ENCODE data around the gene SMIM35. TPM values are rescaled to one million over a fixed set of nuclear protein-coding genes. Genes with fewer than 3 reads are reported as not detected.
A peak's percentile ranks its signal among the peaks of the same experiment; 100 is the strongest.

Gene SMIM35
- total and polyA plus RNA-seq, 2 of the 13 experiments (the other 11 are each of a cell fraction or from before 2014, with no cell fraction given), result not detected

- Histone ChIP-seq H3K79me2 (ENCODE audit: insufficient read depth, low read length) (no peaks in the 10 kb centered on the region), H3K36me3 (replicated peaks in 1 of 2; ENCODE audit: control insufficient read depth in 1 of 2, insufficient read depth in 2 of 2, low read length in 2 of 2) (no peaks in the 10 kb centered on the region), H3K27me3 (ENCODE audit: control insufficient read depth in 1 of 2, insufficient read depth in 2 of 2, low read length in 2 of 2) (peaks cover 16 to 59% of the 10 kb centered on the region in 2 experiments), H2AFZ (ENCODE audit: low read length) (no peak overlapping the region), H3K4me3 (replicated peaks in 1 of 3; ENCODE audit: insufficient read depth in 1 of 3, low read depth in 2 of 3, low read length in 3 of 3) (no peak overlapping the region), H3K4me1 (ENCODE audit: insufficient read depth, low read length) (peaks cover 17% of the 10 kb centered on the region), H3K9me3 (ENCODE audit: low read length) (no peaks in the 10 kb centered on the region), H3K4me2 (ENCODE audit: low read depth, low read length) (peak overlapping the region; percentile 20; the same call in 1 of the 2 replicates), H3K9ac (ENCODE audit: insufficient read depth, low read depth, low read length) (no peak overlapping the region), H4K20me1 (ENCODE audit: insufficient read depth, low read length) (no peaks in the 10 kb centered on the region), H3K27ac (ENCODE audit: extremely low read length, insufficient read depth, low read length) (no peak overlapping the region)
- no peak for DNase-seq (ENCODE audit: low spot score)
- BruUV-seq (replicated peaks), result no TSS peak
- FAIRE-seq, result no peak
- TF ChIP-seq TFE3 (CRISPR knock-in tag; IDR thresholded peaks at IDR 0.05) (no peak), PPARG (CRISPR knock-in tag; conservative IDR thresholded peaks at IDR 0.05) (no peak), ZNF530 (CRISPR knock-in tag; IDR thresholded peaks at IDR 0.05; ENCODE audit: low read depth) (no peak), THAP8 (CRISPR knock-in tag; IDR thresholded peaks at IDR 0.05; ENCODE audit: borderline replicate concordance) (no peak), ZNF460 (CRISPR knock-in tag; IDR thresholded peaks at IDR 0.05; ENCODE audit: borderline replicate concordance) (no peak), MTF1 (CRISPR knock-in tag; IDR thresholded peaks at IDR 0.05) (no peak), EP300 (IDR thresholded peaks at IDR 0.05; ENCODE audit: low read depth in 2 of 2, low read length in 2 of 2) (no peak), EP300 (CRISPR knock-in tag; IDR thresholded peaks at IDR 0.05; ENCODE audit: borderline replicate concordance) (no peak)
- TF ChIP-seq, protein P1, sequence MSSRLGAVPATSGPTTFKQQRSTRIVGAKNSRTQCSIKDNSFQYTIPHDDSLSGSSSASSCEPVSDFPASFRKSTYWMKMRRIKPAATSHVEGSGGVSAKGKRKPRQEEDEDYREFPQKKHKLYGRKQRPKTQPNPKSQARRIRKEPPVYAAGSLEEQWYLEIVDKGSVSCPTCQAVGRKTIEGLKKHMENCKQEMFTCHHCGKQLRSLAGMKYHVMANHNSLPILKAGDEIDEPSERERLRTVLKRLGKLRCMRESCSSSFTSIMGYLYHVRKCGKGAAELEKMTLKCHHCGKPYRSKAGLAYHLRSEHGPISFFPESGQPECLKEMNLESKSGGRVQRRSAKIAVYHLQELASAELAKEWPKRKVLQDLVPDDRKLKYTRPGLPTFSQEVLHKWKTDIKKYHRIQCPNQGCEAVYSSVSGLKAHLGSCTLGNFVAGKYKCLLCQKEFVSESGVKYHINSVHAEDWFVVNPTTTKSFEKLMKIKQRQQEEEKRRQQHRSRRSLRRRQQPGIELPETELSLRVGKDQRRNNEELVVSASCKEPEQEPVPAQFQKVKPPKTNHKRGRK (CRISPR knock-in tag; IDR thresholded peaks at IDR 0.05), result no peak
- TF ChIP-seq, protein P2, sequence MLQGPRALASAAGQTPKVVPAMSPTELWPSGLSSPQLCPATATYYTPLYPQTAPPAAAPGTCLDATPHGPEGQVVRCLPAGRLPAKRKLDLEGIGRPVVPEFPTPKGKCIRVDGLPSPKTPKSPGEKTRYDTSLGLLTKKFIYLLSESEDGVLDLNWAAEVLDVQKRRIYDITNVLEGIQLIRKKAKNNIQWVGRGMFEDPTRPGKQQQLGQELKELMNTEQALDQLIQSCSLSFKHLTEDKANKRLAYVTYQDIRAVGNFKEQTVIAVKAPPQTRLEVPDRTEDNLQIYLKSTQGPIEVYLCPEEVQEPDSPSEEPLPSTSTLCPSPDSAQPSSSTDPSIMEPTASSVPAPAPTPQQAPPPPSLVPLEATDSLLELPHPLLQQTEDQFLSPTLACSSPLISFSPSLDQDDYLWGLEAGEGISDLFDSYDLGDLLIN (CRISPR knock-in tag; IDR thresholded peaks at IDR 0.05; ENCODE audit: borderline replicate concordance), result no peak
- ChIA-PET POLR2A (no interaction called here), CTCF (ENCODE audit: low intra/inter-chr PET ratio, low total read pairs) (no interaction called here)
- 6% methylated on average over 15 of the region's 15 CpGs for whole genome bisulfite sequencing (ENCODE audit: low lambda C conversion rate)
- no peak for ATAC-seq
- in situ Hi-C loops (cut with HindIII; ENCODE audit: extremely low pct_ligation_motif_present, low pct_unique_long_range_greater_than_20kb), result no loop called here
- intact Hi-C loops (cut with micrococcal nuclease; ENCODE audit: unreplicated experiment), result no loop called here
Observed at GRCh38 chr11:117986981-117987574, 99.7 kb downstream of the SMIM35 start.
